DND-41 (cell line): ENCODE measurements around the gene TMEM45A.

Source experiments
- EZH2 ChIP-seq: IDR thresholded peaks from 3 replicates; pipeline ENCODE4 v1.6.1; 2012; ENCODE audit warnings: borderline replicate concordance, low read depth, mild to moderate bottlenecking, moderate library complexity, low read length, inconsistent platforms; ENCODE audit not compliant: severe bottlenecking
- TF ChIP-seq, protein P1 (sequence below): IDR thresholded peaks from 2 replicates; pipeline ENCODE4 v1.5.1; 2012; ENCODE audit warnings: borderline replicate concordance, low read length, moderate library complexity, mild to moderate bottlenecking; ENCODE audit not compliant: poor library complexity, severe bottlenecking; ENCODE audit errors: extremely low read depth

DNA sequence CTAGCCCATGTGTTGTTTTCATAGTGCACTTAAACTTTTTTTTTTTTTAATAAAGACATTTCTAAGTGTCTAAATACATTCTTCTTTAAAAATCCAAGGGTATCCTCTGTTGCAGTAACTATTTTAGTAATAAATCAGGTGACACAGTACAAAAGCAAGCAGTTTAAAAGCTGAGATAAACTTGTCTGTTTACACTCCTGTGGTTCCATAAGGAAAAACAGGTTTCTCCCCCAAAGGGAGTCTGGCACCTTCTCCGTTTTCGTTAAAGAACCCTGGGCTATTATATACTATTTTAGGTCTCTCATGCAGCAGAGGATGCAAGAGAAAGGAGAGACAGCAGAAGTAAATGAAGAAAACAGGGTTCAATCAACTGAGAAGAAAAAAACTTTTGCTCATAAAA is 43.2 kb upstream of the TMEM45A start:
- TF ChIP-seq, protein P1, sequence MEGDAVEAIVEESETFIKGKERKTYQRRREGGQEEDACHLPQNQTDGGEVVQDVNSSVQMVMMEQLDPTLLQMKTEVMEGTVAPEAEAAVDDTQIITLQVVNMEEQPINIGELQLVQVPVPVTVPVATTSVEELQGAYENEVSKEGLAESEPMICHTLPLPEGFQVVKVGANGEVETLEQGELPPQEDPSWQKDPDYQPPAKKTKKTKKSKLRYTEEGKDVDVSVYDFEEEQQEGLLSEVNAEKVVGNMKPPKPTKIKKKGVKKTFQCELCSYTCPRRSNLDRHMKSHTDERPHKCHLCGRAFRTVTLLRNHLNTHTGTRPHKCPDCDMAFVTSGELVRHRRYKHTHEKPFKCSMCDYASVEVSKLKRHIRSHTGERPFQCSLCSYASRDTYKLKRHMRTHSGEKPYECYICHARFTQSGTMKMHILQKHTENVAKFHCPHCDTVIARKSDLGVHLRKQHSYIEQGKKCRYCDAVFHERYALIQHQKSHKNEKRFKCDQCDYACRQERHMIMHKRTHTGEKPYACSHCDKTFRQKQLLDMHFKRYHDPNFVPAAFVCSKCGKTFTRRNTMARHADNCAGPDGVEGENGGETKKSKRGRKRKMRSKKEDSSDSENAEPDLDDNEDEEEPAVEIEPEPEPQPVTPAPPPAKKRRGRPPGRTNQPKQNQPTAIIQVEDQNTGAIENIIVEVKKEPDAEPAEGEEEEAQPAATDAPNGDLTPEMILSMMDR = no peak
- TF ChIP-seq EZH2 = no peak
